GM13976 (cell line): ENCODE data around the gene PHF11.

Source experiments
- DNase-seq: peaks from one replicate; pipeline ENCODE4 v3.0.0; 2012; ENCODE audit warnings: low spot score
- in situ Hi-C: fragments of 300-500 bp; cut with MboI; formaldehyde crosslinking; loops from one replicate; pipeline ENCODE4 v1.12.0; 2022; ENCODE audit warnings: low sequenced_read_pairs, mixed read lengths, inconsistent platforms; ENCODE audit not compliant: unreplicated experiment
- TF ChIP-seq, protein P1 (sequence below): IDR thresholded peaks from 2 replicates; pipeline ENCODE4 v1.5.1; 2012; ENCODE audit warnings: borderline replicate concordance, mild to moderate bottlenecking; ENCODE audit not compliant: insufficient read depth; ENCODE audit errors: extremely low read depth, missing control alignments, control extremely low read depth

PHF11 gene

DNA sequence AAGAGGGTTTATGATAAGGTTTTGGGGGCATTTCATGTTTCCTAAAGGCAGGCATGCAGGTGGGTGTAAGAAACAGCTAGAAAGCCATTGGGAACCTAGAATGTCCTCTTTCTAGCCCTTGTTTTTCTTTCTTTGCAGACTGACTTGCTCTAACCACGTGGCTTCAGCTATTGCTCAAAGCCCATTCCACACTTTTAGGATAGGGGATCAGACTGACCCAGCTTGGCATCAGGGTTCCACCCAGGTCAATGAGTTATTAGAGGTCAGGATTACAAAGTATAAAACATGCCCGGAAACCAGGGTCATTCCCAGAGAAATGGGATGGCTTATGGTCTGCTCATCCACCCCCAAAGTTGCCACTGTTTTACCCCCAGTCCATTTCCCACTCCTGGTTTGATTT lies 16.8 kb downstream of the PHF11 start:
- TF ChIP-seq, protein P1, sequence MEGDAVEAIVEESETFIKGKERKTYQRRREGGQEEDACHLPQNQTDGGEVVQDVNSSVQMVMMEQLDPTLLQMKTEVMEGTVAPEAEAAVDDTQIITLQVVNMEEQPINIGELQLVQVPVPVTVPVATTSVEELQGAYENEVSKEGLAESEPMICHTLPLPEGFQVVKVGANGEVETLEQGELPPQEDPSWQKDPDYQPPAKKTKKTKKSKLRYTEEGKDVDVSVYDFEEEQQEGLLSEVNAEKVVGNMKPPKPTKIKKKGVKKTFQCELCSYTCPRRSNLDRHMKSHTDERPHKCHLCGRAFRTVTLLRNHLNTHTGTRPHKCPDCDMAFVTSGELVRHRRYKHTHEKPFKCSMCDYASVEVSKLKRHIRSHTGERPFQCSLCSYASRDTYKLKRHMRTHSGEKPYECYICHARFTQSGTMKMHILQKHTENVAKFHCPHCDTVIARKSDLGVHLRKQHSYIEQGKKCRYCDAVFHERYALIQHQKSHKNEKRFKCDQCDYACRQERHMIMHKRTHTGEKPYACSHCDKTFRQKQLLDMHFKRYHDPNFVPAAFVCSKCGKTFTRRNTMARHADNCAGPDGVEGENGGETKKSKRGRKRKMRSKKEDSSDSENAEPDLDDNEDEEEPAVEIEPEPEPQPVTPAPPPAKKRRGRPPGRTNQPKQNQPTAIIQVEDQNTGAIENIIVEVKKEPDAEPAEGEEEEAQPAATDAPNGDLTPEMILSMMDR, result no peak
- in situ Hi-C loops, result no loop called here
- DNase-seq, result no peak

DNA sequence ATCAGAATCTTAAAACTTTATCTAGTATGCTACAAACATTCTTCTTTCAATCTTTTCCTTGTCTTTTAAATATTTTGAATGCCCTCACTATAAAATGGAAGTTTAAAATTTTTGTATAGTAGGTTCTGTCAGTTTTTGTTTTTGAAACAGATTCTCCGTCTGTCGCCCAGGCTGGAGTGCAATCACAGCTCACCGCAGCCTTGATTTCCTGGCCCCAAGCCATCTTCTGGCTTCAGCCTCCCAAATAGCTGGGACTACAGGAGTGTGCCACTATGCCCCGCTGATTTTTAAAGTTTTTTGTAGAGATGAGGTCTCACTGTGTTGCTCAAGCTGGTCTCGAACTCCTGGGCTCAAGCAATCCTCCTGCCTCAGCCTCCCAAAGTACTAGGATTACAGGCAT lies 20.7 kb downstream of the PHF11 start:
- TF ChIP-seq, protein P1, result no peak
- no peak for DNase-seq
- in situ Hi-C loops, result no loop called here

DNA sequence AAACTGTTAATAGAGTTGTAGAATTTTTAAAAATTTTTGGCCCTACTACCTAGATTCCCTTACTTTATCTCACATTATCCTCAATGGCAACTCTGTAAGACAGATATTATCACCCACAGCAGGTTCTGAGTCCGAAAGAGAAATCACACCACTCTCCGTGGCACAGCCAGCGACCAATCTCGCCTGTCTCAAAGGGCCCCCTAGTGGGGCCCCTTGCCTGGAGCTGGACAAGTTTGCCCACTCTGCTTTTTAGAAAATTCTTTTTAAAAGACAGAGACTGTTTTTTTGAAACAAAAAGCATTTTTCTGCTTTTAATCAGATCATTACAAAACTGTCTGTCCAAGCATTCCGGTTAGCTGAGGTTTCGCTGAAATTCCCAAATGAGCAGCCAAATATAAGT lies 21.7 kb downstream of the PHF11 start:
- in situ Hi-C loops, result no loop called here
- TF ChIP-seq, protein P1, result no peak
- no peak for DNase-seq

- TF ChIP-seq, protein P1, result no peak
- DNase-seq, result no peak
- in situ Hi-C loops, result no loop called here
These were observed 25.5 kb downstream of the PHF11 start for GRCh38 chr13:49521224-49521623.

- DNase-seq, result no peak
- in situ Hi-C loops, result no loop called here
- TF ChIP-seq, protein P1, result no peak
These were observed 29.2 kb downstream of the PHF11 start for GRCh38 chr13:49524740-49525501.

DNA sequence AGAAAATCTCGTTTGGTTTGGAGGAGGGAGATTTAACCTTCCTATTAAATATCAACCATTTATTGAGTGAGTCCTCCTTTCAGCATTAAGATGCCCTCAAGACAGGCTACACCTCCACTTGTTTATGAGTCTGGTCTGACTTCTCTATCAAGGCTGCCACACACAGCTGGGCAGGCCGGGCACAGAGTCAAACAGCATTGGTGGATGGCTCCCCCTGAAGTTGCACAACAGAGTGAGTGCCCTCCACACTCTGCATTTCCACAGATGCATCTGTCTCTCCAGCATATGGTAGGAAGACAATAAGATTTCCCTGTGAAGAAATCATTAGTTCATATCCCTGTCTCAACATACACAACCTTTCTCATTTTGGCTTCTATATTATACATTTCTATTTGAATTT lies 31.4 kb downstream of the PHF11 start:
- DNase-seq, result no peak
- TF ChIP-seq, protein P1, result no peak
- in situ Hi-C loops, result no loop called here
